IPS-15b (cell line): ENCODE results near the gene TOP3B.

Experiments
- H3K27me3 ChIP-seq: one replicate; pipeline ENCODE4 v1.6.1; 2013; ENCODE audit warnings: low read length; ENCODE audit not compliant: control insufficient read depth, insufficient read depth
- H3K36me3 ChIP-seq: one replicate; pipeline ENCODE4 v1.6.1; 2013; ENCODE audit warnings: low read length; ENCODE audit not compliant: control insufficient read depth, insufficient read depth
- H3K4me1 ChIP-seq: one replicate; pipeline ENCODE4 v1.6.1; 2013; ENCODE audit warnings: mild to moderate bottlenecking, low read length; ENCODE audit not compliant: control insufficient read depth, insufficient read depth
- H3K4me3 ChIP-seq: one replicate; pipeline ENCODE4 v1.5.1; 2013; ENCODE audit warnings: low read depth, low read length
- H3K9ac ChIP-seq: one replicate; pipeline ENCODE4 v1.6.1; 2013; ENCODE audit warnings: low read depth, mild to moderate bottlenecking, low read length
- H3K9me3 ChIP-seq: one replicate; pipeline ENCODE4 v1.6.1; 2013; ENCODE audit warnings: mild to moderate bottlenecking, low read length; ENCODE audit not compliant: control insufficient read depth, insufficient read depth

TOP3B gene

DNA sequence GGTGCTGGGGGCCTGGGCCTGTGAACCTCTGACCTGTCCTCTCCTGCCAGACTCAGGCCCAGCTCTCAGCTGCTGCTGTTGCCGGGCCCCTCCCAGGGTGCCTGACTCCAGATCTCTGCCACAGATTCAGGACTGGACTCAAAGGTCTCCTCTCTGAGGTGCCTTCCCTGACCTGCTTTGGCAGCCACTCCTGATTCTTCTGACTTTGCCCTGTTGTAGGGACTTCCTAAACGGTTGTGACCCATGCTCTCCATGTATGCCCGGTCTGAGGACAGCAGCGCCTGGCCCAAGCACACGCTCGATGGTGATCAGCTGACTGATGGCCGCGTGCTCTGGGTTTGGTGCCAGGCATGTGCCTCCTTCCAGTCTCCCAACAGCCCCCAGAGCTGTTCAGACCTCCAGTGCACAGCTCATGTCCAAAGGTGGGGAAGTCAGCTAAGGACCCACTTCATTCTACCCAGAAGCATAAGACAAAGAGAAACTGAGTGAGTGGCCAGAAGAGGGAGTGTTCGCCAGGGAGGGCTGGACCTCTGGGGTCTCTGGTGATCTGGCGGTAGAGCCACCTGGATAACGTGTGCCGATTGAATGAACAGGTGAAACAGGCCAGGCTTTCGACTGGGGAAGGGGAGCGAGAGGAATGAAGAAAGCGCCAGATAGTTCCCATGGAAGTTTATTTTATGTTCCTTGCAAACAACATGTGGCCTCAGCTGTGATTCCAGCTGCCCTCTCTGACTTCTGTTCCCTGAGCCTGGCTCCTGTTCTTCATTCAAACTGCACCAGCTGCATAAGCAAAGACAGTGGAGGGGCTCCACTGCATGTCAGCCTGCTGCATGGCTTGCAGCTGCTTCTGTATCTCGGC lies 8.1 kb upstream of the TOP3B start:
- no peaks in the 10 kb centered on the region for H3K36me3 ChIP-seq
- no peaks in the 10 kb centered on the region for H3K4me1 ChIP-seq
- H3K4me3 ChIP-seq = no peak overlapping the region
- no peaks in the 10 kb centered on the region for H3K9me3 ChIP-seq
- peaks cover 92% of the 10 kb centered on the region for H3K27me3 ChIP-seq
- no peak overlapping the region for H3K9ac ChIP-seq

DNA sequence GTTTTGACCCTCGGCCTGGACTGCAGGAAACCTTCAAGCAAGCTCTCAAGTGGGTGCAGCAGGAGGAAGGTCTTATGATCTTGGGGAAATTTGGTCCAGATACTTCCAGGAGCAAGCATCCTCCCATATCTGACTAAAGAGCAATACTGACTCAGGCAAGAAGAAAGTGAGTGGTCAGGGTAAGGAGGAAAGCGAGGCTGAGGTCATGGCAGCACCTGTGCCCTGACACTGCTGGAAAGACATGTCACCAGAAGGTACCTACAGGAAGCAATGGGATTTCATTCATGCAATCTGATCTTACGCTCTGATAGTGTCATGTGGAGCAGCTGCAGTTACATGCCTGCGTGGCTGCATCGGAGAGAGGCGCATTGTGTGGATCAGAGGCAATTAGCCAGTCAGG lies 6.5 kb upstream of the TOP3B start:
- H3K4me3 ChIP-seq = no peak overlapping the region
- no peaks in the 10 kb centered on the region for H3K4me1 ChIP-seq
- H3K36me3 ChIP-seq = no peaks in the 10 kb centered on the region
- peaks cover 86% of the 10 kb centered on the region for H3K27me3 ChIP-seq
- no peak overlapping the region for H3K9ac ChIP-seq
- no peaks in the 10 kb centered on the region for H3K9me3 ChIP-seq

DNA sequence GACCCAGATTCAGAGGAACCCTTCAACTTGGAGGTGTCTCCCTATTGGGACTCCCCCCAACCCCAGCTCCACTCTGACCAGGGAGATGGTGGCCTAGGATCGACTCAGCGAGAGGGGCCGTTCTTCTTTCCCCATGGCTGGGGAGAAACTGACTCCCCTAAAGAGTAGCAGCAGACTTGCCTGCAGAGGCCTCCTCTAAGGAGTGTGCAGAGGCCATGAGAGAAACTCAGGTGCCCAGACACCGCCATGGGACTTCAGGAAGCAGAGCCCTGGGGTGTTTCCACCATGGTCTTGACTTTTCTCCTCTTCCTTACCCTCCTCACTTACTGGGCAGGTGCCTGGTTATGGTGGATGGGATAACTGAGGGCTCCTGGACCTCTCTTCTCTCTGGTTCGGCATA lies 2.6 kb upstream of the TOP3B start:
- no peak overlapping the region for H3K9ac ChIP-seq
- H3K9me3 ChIP-seq = no peaks in the 10 kb centered on the region
- H3K4me3 ChIP-seq = no peak overlapping the region

DNA sequence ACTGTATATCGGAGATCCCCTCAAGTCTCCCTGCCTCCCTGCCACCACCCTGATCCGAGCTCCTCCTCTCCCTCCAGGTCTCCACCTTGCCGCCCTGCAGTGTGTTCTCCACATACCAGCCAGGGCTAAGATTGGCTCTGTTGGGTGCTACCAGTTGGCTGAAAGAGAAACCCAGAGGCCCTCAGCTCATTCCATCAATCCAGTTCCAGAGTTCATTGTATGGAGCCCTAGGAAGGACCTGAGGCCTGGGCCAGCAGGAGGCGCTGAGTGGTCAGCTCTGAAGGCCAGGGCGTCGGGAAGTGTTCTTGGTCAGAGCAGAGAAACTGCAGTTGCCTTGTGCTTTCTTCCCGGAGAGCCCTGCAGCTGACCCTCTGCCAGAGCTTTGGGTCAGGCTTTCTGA lies 2.2 kb upstream of the TOP3B start:
- Histone ChIP-seq H3K27me3 (peaks cover 44% of the 10 kb centered on the region), H3K4me3 (no peak overlapping the region), H3K9ac (no peak overlapping the region), H3K9me3 (no peaks in the 10 kb centered on the region), H3K36me3 (peaks cover 2% of the 10 kb centered on the region), H3K4me1 (peaks cover 2% of the 10 kb centered on the region)

More for the DNA sequence above, 2.6 kb upstream of the TOP3B start:
- peaks cover 2% of the 10 kb centered on the region for H3K4me1 ChIP-seq
- peaks cover 2% of the 10 kb centered on the region for H3K36me3 ChIP-seq
- peaks cover 48% of the 10 kb centered on the region for H3K27me3 ChIP-seq

DNA sequence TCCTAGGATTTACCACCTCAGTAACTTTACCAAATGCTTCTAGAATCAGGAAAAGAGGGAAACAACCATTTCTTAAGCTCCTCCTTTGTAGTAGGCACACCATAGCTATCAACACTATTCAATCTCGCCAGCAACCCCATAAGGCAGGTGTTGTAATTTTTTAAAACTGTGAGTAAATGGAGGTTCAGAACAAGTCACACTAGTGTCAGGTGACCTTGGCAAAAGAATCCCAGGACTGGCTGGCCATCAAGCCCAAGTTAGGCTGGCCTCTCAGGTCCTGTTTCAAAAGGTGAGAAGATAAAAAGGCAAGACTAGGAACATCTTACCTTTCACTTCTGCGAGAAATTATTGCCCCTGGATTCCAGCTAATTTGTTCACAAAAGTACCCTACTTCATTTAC lies 713 bp downstream of the TOP3B start:
- H3K9me3 ChIP-seq = no peaks in the 10 kb centered on the region
- peaks cover 15% of the 10 kb centered on the region for H3K27me3 ChIP-seq
- H3K36me3 ChIP-seq = peaks cover 6% of the 10 kb centered on the region
- peak overlapping the region; percentile 90 for H3K4me3 ChIP-seq
- H3K4me1 ChIP-seq = peaks cover 2% of the 10 kb centered on the region
- peak overlapping the region; percentile 89 for H3K9ac ChIP-seq

DNA sequence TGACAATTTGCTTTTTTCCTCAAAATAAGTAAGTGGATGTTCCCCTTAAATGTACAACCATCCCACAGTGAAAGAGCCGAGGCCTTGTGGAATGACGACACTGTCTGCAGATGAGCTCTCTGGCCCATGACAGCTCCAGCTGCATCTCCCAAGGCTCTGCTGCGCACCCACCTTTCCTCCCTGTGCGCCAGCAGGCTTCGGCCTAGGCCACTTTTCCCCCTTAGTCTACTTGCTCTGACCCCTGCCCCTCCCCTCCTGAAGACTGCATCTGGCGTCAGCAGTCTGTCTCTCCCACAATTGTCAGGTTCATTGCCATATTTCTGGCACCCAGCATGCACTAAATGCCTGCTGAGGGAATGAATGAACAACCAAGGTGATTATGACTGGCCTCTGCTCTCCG lies 2.0 kb downstream of the TOP3B start:
- peaks cover 11% of the 10 kb centered on the region for H3K27me3 ChIP-seq
- H3K4me1 ChIP-seq = peaks cover 2% of the 10 kb centered on the region
- no peak overlapping the region for H3K4me3 ChIP-seq
- no peaks in the 10 kb centered on the region for H3K9me3 ChIP-seq
- peak overlapping the region; percentile 47 for H3K9ac ChIP-seq
- H3K36me3 ChIP-seq = peaks cover 6% of the 10 kb centered on the region

DNA sequence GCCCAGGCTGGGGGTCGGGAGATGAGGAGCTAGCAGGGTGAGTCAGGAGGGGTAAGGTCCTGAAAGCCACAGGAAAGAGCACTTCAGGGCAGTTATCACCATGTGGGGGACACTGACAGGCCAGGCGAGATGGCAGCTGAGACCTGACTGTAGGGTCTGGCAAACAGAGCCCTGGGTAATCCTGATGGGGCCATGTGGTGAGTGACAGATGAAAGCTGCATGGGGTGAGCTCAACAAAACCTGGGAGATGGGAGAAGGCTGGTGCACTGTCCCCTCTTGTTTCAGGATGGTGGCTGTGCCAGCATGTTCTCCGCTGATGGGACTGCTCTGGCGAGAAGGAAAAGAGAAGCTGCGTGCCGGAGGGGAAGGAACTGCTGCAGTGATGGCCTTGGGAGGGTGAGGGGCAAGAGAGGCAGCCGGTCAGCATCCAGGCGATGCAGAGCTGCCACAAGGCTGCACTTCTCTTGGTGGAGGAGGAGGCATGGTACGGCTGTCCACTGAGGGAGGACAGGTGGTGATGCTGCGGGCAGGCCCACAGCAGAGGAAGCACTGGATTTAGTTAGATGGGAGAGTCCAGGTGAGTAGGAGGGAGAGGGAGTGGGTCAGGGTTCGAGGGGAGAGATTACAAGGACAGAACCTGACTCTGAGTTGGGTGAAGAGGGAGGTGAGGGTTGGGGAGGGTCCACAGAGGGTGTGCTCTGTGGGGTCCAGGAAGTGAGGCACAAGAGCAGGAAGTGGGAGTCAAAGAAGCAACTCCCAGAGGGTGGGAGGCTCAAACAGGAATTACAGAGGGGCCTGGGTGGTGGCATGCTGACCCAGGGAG lies 3.8 kb downstream of the TOP3B start:
- no peak overlapping the region for H3K9ac ChIP-seq
- no peak overlapping the region for H3K4me3 ChIP-seq
- H3K4me1 ChIP-seq = peaks cover 2% of the 10 kb centered on the region
- no peaks in the 10 kb centered on the region for H3K27me3 ChIP-seq
- H3K9me3 ChIP-seq = no peaks in the 10 kb centered on the region
- H3K36me3 ChIP-seq = peaks cover 19% of the 10 kb centered on the region

DNA sequence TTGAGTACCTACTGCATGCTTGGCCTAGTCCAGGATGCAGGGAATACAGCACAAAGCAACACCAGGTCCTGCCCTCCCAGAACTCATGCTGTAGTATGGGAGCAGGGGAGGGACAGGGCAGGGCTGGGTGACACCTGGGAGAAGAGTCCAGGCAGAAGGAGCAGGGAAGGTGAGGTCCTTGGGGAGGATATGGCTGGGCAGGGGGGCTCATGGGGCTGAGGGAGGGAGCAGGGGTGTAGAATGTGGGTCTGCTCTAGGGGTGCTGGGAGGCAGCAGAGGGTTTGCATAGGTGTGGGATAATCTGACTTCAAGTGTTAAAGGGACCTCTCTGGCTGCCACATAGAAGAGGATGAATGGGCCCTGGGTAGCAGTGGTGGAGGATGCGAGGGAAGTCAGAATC lies 4.8 kb downstream of the TOP3B start:
- Histone ChIP-seq H3K9ac (no peak overlapping the region), H3K4me3 (no peak overlapping the region), H3K9me3 (no peaks in the 10 kb centered on the region), H3K36me3 (peaks cover 28% of the 10 kb centered on the region), H3K4me1 (peaks cover 2% of the 10 kb centered on the region), H3K27me3 (no peaks in the 10 kb centered on the region)

DNA sequence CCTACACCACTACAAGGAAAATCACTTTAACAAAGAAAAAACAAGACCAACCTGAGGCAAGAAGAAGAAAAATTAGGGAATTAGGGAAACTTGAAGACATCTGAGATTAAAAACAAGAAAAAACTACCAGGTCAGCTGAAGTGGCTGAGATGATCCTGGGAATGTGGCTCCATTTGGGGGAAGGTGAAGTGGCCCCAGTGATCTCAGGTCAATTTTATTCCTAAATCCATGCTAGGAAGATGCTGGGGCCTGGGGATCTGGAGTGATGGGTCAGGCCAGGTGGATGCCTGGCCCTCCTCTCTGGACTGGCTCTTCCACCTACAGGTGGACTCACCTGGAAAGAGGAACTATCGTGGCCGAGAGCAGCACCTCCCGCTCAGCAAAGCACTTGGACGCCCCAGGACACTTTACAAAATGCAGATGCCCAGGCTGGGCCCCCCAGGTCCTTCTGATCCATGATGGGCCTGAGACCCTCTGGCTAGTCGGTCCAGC lies 6.7 kb downstream of the TOP3B start:
- Histone ChIP-seq H3K9ac (no peak overlapping the region), H3K4me3 (no peak overlapping the region), H3K27me3 (no peaks in the 10 kb centered on the region), H3K4me1 (no peaks in the 10 kb centered on the region), H3K36me3 (peaks cover 38% of the 10 kb centered on the region), H3K9me3 (no peaks in the 10 kb centered on the region)

DNA sequence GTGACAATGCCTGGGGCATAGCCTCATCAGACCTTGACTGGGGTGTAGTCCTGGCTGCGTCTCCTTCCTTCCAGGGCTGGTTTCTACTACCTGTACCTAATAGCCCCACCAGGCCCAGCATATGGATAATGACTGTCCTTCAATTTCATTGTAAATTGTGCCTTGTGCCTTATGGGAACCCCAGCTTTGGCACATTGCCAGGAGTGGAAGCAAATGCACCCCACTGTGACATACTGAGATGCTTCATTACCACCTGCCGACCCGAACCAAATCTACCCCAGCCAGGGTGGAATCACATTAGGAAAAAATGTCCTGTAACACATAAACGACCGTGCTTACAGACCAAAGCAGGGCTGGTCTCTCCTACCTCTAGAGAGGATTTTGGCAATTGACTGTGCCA lies 7.3 kb downstream of the TOP3B start:
- H3K4me3 ChIP-seq = no peak overlapping the region
- H3K9me3 ChIP-seq = no peaks in the 10 kb centered on the region
- no peaks in the 10 kb centered on the region for H3K27me3 ChIP-seq
- no peak overlapping the region for H3K9ac ChIP-seq
- peaks cover 42% of the 10 kb centered on the region for H3K36me3 ChIP-seq
- no peaks in the 10 kb centered on the region for H3K4me1 ChIP-seq

DNA sequence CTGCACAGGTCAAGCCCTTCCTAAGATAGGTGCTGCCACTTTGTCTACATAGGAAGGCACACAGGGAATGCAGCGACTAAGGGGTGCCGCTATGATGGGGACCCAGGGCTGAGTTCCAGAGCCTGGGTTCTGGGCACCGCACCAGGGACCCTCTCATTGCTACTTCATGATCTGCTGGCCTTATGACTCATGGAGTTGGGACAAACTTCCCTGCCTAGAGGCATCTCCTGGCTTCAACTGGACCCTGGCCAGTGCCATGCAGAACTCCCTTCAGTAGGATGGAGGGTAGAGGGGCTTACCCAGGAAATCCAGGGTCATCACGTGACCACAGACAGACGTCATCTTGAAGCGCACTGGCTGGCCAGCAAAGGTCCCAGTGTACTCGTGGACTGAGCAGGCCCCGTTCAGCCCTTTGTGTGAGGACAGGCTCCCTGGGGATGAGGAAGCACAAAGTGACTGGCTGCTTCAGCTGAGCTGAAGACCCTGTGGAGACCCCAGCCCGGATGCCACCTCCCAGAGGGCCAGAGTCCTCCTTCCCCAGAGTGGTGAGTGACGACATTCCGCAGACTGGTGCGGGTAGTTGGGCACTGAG lies 8.4 kb downstream of the TOP3B start:
- Histone ChIP-seq H3K27me3 (no peaks in the 10 kb centered on the region), H3K9ac (no peak overlapping the region), H3K9me3 (no peaks in the 10 kb centered on the region), H3K36me3 (peaks cover 50% of the 10 kb centered on the region), H3K4me3 (no peak overlapping the region), H3K4me1 (no peaks in the 10 kb centered on the region)
